Small intestine (tissue), 7 donors: Measurements from ENCODE around the gene USP31. TPM values are rescaled to one million over a fixed set of nuclear protein-coding genes. Genes with fewer than 3 reads are reported as not detected.
A peak's percentile ranks its signal among the peaks of the same experiment; 100 is the strongest.

Experiments used
- DNase-seq, 2 donors: peaks; one replicate each; pipeline versions ENCODE4 v3.0.0 to v3.0.0-alpha.2; 2013
- FAIRE-seq: peaks from 2 replicates; lab custom pipeline; 2012; peaks lifted over from hg19 to GRCh38; lab: Jason Lieb, UNC
- H3K27ac ChIP-seq, 3 donors: one replicate each; pipeline ENCODE4 v1.5.1; 2013; ENCODE audit warnings: low read length in 2 of 3, mild to moderate bottlenecking in 2 of 3, control low read depth in 1 of 3, inconsistent platforms in 1 of 3, low read depth in 1 of 3, moderate library complexity in 1 of 3
- H3K27me3 ChIP-seq, 3 donors: one replicate each; pipeline ENCODE4 v1.6.1; 2013; ENCODE audit warnings: low read length in 3 of 3, inconsistent platforms in 1 of 3; ENCODE audit not compliant: control insufficient read depth in 3 of 3, insufficient read depth in 3 of 3
- H3K36me3 ChIP-seq, 3 donors: one replicate each; pipeline ENCODE4 v1.6.1; 2013; ENCODE audit warnings: low read length in 3 of 3, inconsistent platforms in 1 of 3, low read depth in 1 of 3, mild to moderate bottlenecking in 1 of 3, moderate library complexity in 1 of 3; ENCODE audit not compliant: control insufficient read depth in 3 of 3, insufficient read depth in 2 of 3
- H3K4me1 ChIP-seq, 3 donors: one replicate each; pipeline ENCODE4 v1.6.1; 2013; ENCODE audit warnings: low read length in 2 of 3, inconsistent platforms in 1 of 3, low read depth in 1 of 3, mild to moderate bottlenecking in 1 of 3, moderate library complexity in 1 of 3; ENCODE audit not compliant: control insufficient read depth in 3 of 3, insufficient read depth in 2 of 3
- H3K4me3 ChIP-seq, 3 donors: one replicate each; pipeline ENCODE4 v1.5.1; 2013; ENCODE audit warnings: low read length in 3 of 3, control low read depth in 1 of 3, inconsistent platforms in 1 of 3, low read depth in 1 of 3, mild to moderate bottlenecking in 1 of 3, moderate library complexity in 1 of 3
- H3K9me3 ChIP-seq, 2 donors: one replicate each; pipeline ENCODE4 v1.6.1; 2013; ENCODE audit warnings: low read depth in 1 of 2, low read length in 1 of 2; ENCODE audit not compliant: control insufficient read depth in 2 of 2, insufficient read depth in 1 of 2
- WGBS, 3 donors: extraction: QIAGEN DNeasy Blood & Tissue Kit; methylation state at CpG; one replicate each; pipeline ENCODE4 v1.1.7; 2013; 5-methylcytosine and 5-hydroxymethylcytosine counted together
- polyA plus RNA-seq, 4 donors: library from polyadenylated mRNA; stranded (reverse) in 3 of 4; unstranded in 1 of 4; fragments of 200-250 nt in 3 of 4; fragments of 120-200 nt in 1 of 4; gene quantifications; one replicate each; pipeline versions ENCODE4 v1.2.1 to v1.2.3, GENCODE V29; 2013
- donor health status: healthy with polysubstance abuse.
- donor health status: control.
- donor health status: control.
- donor health status: Bipolar disorder and iron deficiency.
- donor health status: healthy.

The USP31 gene
- polyA plus RNA-seq, 4 donors: 0.89 to 3.1 (median 2.3) TPM

DNA sequence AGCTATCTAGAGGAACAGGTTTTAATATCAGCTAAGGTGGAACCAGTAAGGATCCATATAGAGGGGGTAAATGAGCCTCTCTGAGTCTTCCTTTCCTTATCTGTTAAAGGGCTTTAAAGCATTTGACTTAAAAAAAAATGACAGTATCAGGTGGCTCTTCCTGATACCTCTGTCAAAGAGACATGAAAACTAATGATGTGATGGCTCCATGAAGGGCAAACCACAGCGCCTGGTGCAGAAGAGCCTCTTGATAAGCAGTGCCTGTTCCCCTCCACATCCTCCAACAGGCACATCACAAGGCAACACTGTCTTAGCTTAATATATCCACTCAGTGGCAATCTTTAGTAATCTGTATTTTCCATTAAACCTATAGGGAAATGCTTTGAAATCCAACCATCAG is 68.9 kb downstream of the USP31 start:
- Histone ChIP-seq H3K4me3 (no peak overlapping the region), H3K36me3 (peaks cover 2 to 14% (median 4%) of the 10 kb centered on the region in 3 donors), H3K9me3 (no peaks in the 10 kb centered on the region), H3K27me3 (no peaks in the 10 kb centered on the region), H3K4me1 (peaks cover 0 to 2% (median 0%) of the 10 kb centered on the region in 3 donors), H3K27ac (no peak overlapping the region)
- 90 to 100% (median 91%) methylated on average over 1 of the region's 1 CpG for WGBS, 3 donors
- DNase-seq (no peak), FAIRE-seq (no peak)

DNA sequence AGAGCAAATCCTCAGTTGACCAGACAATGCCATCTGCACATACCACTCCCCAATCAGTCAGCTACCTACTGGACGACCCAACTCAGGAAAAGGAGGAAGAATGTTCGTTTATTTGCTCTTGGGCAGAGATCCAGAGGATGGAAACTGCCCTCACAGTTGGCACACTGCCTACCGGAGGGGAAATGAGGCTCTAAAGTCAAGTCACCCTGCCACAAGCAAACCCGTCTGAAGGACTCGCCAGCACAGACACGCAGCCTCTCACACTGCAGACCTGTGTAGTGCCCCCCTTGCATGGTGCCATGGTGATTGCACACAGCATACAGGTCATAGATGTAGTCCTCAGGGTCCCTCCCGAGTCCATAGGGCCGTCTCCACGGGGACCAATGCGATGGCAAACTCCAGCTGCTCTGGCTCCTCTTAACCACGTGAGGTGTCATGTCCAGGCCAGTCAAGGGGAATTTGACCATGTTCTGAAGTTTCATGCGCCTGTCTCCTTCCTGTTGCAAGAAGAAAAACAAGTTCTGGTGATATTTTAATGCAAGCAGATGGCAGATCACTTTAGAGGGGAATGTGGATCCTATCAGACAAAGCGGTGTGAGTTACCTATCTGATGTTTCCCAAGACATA is 69.5 kb downstream of the USP31 start:
- no peaks in the 10 kb centered on the region for H3K9me3 ChIP-seq
- no peak for FAIRE-seq
- no peak overlapping the region for H3K4me3 ChIP-seq
- peaks cover 2 to 14% (median 4%) of the 10 kb centered on the region in 3 donors for H3K36me3 ChIP-seq
- peak in 1 of 2 donors; percentile 7 for DNase-seq
- peaks cover 0 to 2% (median 0%) of the 10 kb centered on the region in 3 donors for H3K4me1 ChIP-seq
- H3K27me3 ChIP-seq: no peaks in the 10 kb centered on the region
- H3K27ac ChIP-seq: no peak overlapping the region
- 32 to 58% (median 44%) methylated on average over 13 of the region's 13 CpGs for WGBS, 3 donors

DNA sequence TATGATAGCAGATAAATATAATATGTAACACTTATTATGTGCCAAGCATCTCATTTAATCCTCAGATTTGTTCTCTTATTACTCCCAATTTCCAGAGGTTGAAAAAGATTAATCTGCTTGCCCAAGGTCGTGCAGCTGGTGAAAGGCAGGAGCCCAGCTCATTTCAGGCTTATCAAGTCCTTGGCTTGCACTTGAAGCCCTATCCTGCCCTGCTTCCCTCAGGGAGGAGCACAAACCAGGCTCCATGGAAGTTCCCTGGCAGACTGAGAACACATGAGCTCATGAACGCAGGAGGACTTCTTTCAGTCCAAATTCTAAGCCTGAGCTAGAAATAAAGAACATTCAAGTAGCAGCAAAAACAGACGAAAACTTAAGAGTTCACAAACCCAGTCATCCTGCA is 74.8 kb downstream of the USP31 start:
- no peak overlapping the region for H3K27ac ChIP-seq
- DNase-seq (no peak), FAIRE-seq (no peak)
- H3K36me3 ChIP-seq: peaks cover 0 to 15% (median 2%) of the 10 kb centered on the region in 3 donors
- no peak overlapping the region for H3K4me3 ChIP-seq
- H3K27me3 ChIP-seq: no peaks in the 10 kb centered on the region
- no peaks in the 10 kb centered on the region for H3K9me3 ChIP-seq
- peaks cover 0 to 2% (median 0%) of the 10 kb centered on the region in 3 donors for H3K4me1 ChIP-seq
- WGBS, 3 donors: 73% methylated on average over 3 of the region's 3 CpGs

DNA sequence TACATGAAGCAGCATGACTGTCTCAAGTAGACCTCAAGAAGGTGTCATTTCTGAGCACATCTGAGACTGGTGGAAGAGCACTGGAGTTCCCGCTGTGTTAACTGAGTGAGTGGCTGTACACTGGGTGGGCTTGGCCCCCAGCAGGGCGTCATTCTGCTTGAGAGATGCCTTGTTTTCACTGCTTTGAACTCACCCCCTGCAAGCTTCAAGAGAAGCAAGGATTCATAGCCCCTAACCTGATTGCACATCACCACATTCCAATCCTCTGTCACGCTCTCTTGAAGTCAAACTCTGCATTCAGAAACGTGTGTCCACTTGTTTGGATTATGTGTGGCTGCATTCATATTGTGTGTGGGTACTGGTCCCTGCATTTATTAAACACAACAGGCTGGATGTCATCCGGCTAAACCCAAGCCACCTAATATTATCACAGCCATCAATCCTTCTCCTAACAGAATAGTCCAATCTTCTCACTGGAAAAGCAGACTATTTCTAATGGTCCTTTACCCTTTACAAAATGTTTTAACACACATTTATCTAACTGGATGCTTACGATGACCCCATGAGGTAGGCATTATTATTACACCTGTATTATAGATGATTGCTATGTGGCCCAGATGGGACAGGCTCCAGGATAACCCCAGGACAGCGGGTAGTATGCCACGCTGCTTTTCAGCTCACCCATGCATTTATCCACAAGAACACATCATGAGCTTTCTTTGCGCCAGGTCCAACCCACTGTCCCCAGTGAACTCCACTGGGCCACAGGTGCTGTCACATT is 76.3 kb downstream of the USP31 start:
- 87 to 93% (median 90%) methylated on average over 9 of the region's 9 CpGs for WGBS, 3 donors
- Histone ChIP-seq H3K27me3 (no peaks in the 10 kb centered on the region), H3K36me3 (peaks cover 2 to 25% (median 10%) of the 10 kb centered on the region in 3 donors), H3K9me3 (no peaks in the 10 kb centered on the region), H3K4me1 (no peaks in the 10 kb centered on the region), H3K27ac (no peak overlapping the region), H3K4me3 (no peak overlapping the region)
- DNase-seq (no peak), FAIRE-seq (no peak)

DNA sequence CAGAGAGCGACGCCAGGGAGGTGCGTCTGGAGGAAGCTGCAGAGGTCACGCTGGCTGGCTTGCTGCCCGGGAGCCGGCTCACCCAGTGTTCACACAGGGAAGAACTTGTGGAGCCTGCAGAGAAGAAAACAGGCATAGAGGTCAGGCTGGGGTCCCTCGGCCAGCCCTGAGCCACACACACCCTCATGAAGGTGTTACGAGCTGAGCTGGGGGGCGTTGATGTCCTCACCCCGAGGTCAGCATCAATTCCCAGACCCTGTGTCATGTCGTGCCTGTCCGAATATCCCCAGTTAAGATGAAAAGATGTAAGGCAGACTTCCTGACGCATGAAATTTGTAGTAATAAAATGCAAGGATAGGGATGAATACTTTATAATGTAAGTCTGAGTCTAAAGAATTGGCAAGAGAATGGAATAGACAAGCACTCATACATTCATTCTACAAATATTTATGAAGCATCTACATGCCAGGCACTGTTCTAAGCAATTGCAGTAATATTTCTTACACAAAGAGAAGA is 77.1 kb downstream of the USP31 start:
- H3K27ac ChIP-seq: no peak overlapping the region
- DNase-seq (peak in 1 of 2 donors; percentile 57), FAIRE-seq (no peak)

DNA sequence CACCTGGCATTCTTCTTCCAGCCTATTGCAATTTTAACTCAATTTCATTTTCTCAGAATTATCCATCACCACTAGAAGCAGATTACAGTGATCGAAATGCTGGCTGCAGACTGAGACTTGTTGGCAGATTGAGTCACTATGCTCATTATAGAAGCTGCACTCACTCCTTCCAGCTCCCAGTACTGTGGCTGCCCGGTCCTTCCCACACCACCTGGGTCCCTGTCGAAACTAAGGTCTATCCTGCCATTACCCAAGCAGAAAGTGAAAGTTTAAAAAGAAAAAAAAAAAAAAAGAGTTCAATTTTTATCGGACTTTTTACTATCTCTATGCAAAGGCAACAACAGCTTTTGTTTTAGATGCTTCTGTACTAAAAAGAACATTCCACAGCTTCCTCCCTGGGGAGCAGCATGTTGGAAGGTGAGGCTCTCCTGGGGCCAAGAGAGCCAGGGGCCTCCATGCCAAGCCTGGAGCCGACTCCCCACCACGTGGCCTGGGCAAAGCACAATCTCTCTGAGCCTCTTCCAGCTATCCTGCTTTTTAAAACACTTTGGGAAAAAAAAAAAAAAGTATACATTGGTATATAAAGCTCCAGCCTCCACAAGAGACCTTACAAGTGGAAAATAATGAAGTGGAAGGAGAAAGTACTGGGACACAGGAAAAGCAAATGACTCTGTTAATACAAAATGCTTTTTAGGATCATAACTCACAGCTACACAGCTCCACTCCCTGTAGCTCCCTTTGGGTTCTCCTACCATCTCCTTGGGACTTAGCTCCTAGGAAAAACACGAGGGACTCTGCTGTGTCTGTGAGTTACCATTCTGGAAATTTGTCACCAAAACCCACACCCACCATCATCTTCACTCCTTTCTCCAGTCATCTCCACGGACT is 77.8 kb downstream of the USP31 start:
- Histone ChIP-seq H3K27ac (peak overlapping the region in 1 of 3 donors; percentile 19), H3K36me3 (peaks cover 0 to 27% (median 13%) of the 10 kb centered on the region in 3 donors), H3K27me3 (no peaks in the 10 kb centered on the region)

More for the DNA sequence above, 77.1 kb downstream of the USP31 start:
- Histone ChIP-seq H3K27me3 (no peaks in the 10 kb centered on the region), H3K4me1 (no peaks in the 10 kb centered on the region), H3K4me3 (no peak overlapping the region), H3K9me3 (no peaks in the 10 kb centered on the region), H3K36me3 (peaks cover 0 to 27% (median 13%) of the 10 kb centered on the region in 3 donors)
- WGBS, 3 donors: 29 to 54% (median 42%) methylated on average over 13 of the region's 13 CpGs

DNA sequence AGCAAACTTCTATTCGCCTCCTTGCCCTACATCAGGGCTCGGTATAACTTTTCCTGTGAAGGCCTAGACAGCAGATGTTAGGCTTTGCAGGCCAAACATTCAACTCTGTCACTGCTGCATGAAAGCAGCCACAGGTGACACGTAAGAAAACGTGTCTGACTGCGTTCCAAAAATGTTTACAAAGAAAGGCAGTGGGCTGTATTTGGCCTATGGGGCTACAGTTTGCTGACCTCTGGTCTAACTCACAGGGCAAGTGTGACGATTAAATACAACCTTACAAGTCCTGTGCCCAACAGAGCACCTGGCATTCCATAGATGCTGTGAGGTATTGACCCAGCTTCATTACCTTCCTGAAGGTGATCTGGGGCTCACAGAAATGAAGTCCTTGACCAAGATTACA is 79.4 kb downstream of the USP31 start:
- no peaks in the 10 kb centered on the region for H3K4me1 ChIP-seq
- DNase-seq (no peak), FAIRE-seq (no peak)
- no peak overlapping the region for H3K27ac ChIP-seq
- no peaks in the 10 kb centered on the region for H3K27me3 ChIP-seq
- H3K9me3 ChIP-seq: no peaks in the 10 kb centered on the region
- no peak overlapping the region for H3K4me3 ChIP-seq
- whole genome bisulfite sequencing, 3 donors: 95 to 98% (median 98%) methylated on average over 6 of the region's 6 CpGs
- H3K36me3 ChIP-seq: peaks cover 0 to 27% (median 13%) of the 10 kb centered on the region in 3 donors

More for the DNA sequence above, 77.8 kb downstream of the USP31 start:
- FAIRE-seq: no peak
- Histone ChIP-seq H3K9me3 (no peaks in the 10 kb centered on the region), H3K4me3 (no peak overlapping the region), H3K4me1 (no peaks in the 10 kb centered on the region)
- 15 to 46% (median 38%) methylated on average over 8 of the region's 8 CpGs for WGBS, 3 donors
- DNase-seq: no peak
